Common myeloid progenitor, CD34-positive (primary cell): ENCODE data around the gene TRIM62.

ENCODE experiments used
- CTCF ChIA-PET: fragments of 350-600 bp; sonication (Branson Sonifier 250); formaldehyde crosslinking; loops from one replicate; lab custom pipeline; 2021; ENCODE audit warnings: antibody characterized with exemption; lab: Charles Lee
- POLR2A ChIA-PET: fragments of 350-600 bp; sonication (Branson Sonifier 250); formaldehyde crosslinking; loops from one replicate; lab custom pipeline; 2021; ENCODE audit warnings: antibody characterized with exemption; lab: Charles Lee
- DNase-seq, 3 donors: peaks; one replicate each; pipeline versions ENCODE4 v3.0.0 to v3.0.0-alpha.2; 2013
- H3K27ac ChIP-seq, 2 experiments: 1 replicate in 1 of 2; 2 replicates in 1 of 2; pipeline ENCODE4 v1.7.0; 2013; ENCODE audit warnings: inconsistent platforms in 2 of 2, low read length in 2 of 2, mild to moderate bottlenecking in 2 of 2, low read depth in 1 of 2, moderate library complexity in 1 of 2; ENCODE audit not compliant: severe bottlenecking in 2 of 2, insufficient read depth in 1 of 2, poor library complexity in 1 of 2
- H3K27me3 ChIP-seq, 5 experiments: replicated peaks in 2 of 5; 1 replicate in 3 of 5; 2 replicates in 2 of 5; pipeline versions ENCODE4 v1.6.1 to v1.7.0; 2013; ENCODE audit warnings: low read length in 4 of 5, mild to moderate bottlenecking in 2 of 5, moderate library complexity in 2 of 5, inconsistent platforms in 1 of 5; ENCODE audit not compliant: insufficient read depth in 5 of 5, control insufficient read depth in 4 of 5
- H3K36me3 ChIP-seq, 4 experiments: 1 replicate in 2 of 4; 2 replicates in 2 of 4; pipeline versions ENCODE4 v1.6.1 to v1.7.0; 2013; ENCODE audit warnings: low read length in 3 of 4, control low read depth in 1 of 4, mild to moderate bottlenecking in 1 of 4; ENCODE audit not compliant: control insufficient read depth in 4 of 4, insufficient read depth in 4 of 4
- H3K4me1 ChIP-seq, 4 experiments: 1 replicate in 3 of 4; 2 replicates in 1 of 4; pipeline versions ENCODE4 v1.6.1 to v1.7.1; 2013; ENCODE audit warnings: low read length in 3 of 4, mild to moderate bottlenecking in 3 of 4, control low read depth in 1 of 4, inconsistent platforms in 1 of 4, moderate library complexity in 1 of 4; ENCODE audit not compliant: control insufficient read depth in 4 of 4, insufficient read depth in 4 of 4; ENCODE audit errors: control extremely low read depth in 1 of 4
- H3K4me3 ChIP-seq, 7 experiments: 1 replicate in 4 of 7; 2 replicates in 3 of 7; pipeline versions ENCODE4 v1.5.1 to v1.7.0; 2013; ENCODE audit warnings: mild to moderate bottlenecking in 7 of 7, low read length in 6 of 7, moderate library complexity in 6 of 7, inconsistent platforms in 2 of 7, low read depth in 2 of 7, control low read depth in 1 of 7; ENCODE audit not compliant: insufficient read depth in 4 of 7, control insufficient read depth in 1 of 7; ENCODE audit errors: extremely low read depth in 1 of 7
- H3K9me3 ChIP-seq, 5 experiments: 1 replicate in 4 of 5; 2 replicates in 1 of 5; pipeline versions ENCODE4 v1.6.1 to v1.7.1; 2013; ENCODE audit warnings: low read length in 4 of 5, mild to moderate bottlenecking in 2 of 5, inconsistent platforms in 1 of 5, low read depth in 1 of 5, moderate library complexity in 1 of 5; ENCODE audit not compliant: control insufficient read depth in 4 of 5, insufficient read depth in 2 of 5; ENCODE audit errors: control extremely low read depth in 1 of 5
- WGBS: methylation state at CpG from one replicate; pipeline ENCODE4 v1.1.5; 2013; ENCODE audit not compliant: insufficient coverage; 5-methylcytosine and 5-hydroxymethylcytosine counted together

Gene TRIM62

GRCh38 chr1:33167650-33168447 is 14.0 kb downstream of the TRIM62 start:
- H3K36me3 ChIP-seq = peaks cover 0 to 12% (median 0%) of the 10 kb centered on the region in 4 experiments
- ChIA-PET POLR2A (interaction anchor here (0.6 kb wide), 1 partner anchor 16 kb away, joined by 3 read pairs; no protein-coding TSS in a partner anchor), CTCF (no interaction called here)
- no peak overlapping the region for H3K27ac ChIP-seq
- H3K4me1 ChIP-seq = peaks cover 0 to 11% (median 1%) of the 10 kb centered on the region in 4 experiments
- no peaks in the 10 kb centered on the region for H3K27me3 ChIP-seq
- peaks cover 0 to 2% (median 0%) of the 10 kb centered on the region in 5 experiments for H3K9me3 ChIP-seq
- DNase-seq = no peak
- WGBS = 95% methylated on average over 4 of the region's 4 CpGs
- no peak overlapping the region for H3K4me3 ChIP-seq

GRCh38 chr1:33165809-33166208 is 16.0 kb downstream of the TRIM62 start:
- H3K36me3 ChIP-seq = peaks cover 0 to 12% (median 0%) of the 10 kb centered on the region in 4 experiments
- H3K4me1 ChIP-seq = peaks cover 0 to 11% (median 9%) of the 10 kb centered on the region in 4 experiments
- ChIA-PET CTCF (interaction anchor here (1.4 kb wide), 1 partner anchor 15 kb away, joined by 4 read pairs; no protein-coding TSS in a partner anchor), POLR2A (no interaction called here)
- 95% methylated on average over 4 of the region's 6 CpGs for WGBS
- H3K27me3 ChIP-seq = no peaks in the 10 kb centered on the region
- no peak for DNase-seq
- no peak overlapping the region for H3K4me3 ChIP-seq
- peaks cover 0 to 2% (median 0%) of the 10 kb centered on the region in 5 experiments for H3K9me3 ChIP-seq
- no peak overlapping the region for H3K27ac ChIP-seq

GRCh38 chr1:33165209-33165608 is 16.6 kb downstream of the TRIM62 start:
- peaks cover 0 to 2% (median 0%) of the 10 kb centered on the region in 5 experiments for H3K9me3 ChIP-seq
- H3K36me3 ChIP-seq = peaks cover 0 to 12% (median 0%) of the 10 kb centered on the region in 4 experiments
- CTCF ChIA-PET = interaction anchor here (1.4 kb wide), 1 partner anchor 14 kb away, joined by 4 read pairs; no protein-coding TSS in a partner anchor
- no peak overlapping the region for H3K4me3 ChIP-seq
- DNase-seq = no peak
- H3K4me1 ChIP-seq = peaks cover 0 to 12% (median 9%) of the 10 kb centered on the region in 4 experiments
- 88% methylated on average over 17 of the region's 21 CpGs for WGBS
- H3K27ac ChIP-seq = no peak overlapping the region
- POLR2A ChIA-PET = no interaction called here
- no peaks in the 10 kb centered on the region for H3K27me3 ChIP-seq

- ChIA-PET CTCF (interaction anchor here (0.6 kb wide), 1 partner anchor 288 kb away, joined by 3 read pairs; no protein-coding TSS in a partner anchor), POLR2A (no interaction called here)
- 91% methylated on average over 11 of the region's 14 CpGs for WGBS
Observed at GRCh38 chr1:33163621-33164519, 18.0 kb downstream of the TRIM62 start.

GRCh38 chr1:33162141-33162540 is 19.7 kb downstream of the TRIM62 start:
- peaks cover 0 to 18% (median 4%) of the 10 kb centered on the region in 4 experiments for H3K36me3 ChIP-seq
- no peak for DNase-seq
- no peaks in the 10 kb centered on the region for H3K27me3 ChIP-seq
- POLR2A ChIA-PET = no interaction called here
- peaks cover 0 to 2% (median 0%) of the 10 kb centered on the region in 5 experiments for H3K9me3 ChIP-seq
- WGBS = 90% methylated on average over 2 of the region's 2 CpGs
- H3K4me1 ChIP-seq = peaks cover 0 to 12% (median 9%) of the 10 kb centered on the region in 4 experiments
- no peak overlapping the region for H3K4me3 ChIP-seq
- no peak overlapping the region for H3K27ac ChIP-seq
- CTCF ChIA-PET = no interaction called here

More at GRCh38 chr1:33163621-33164519, 18.0 kb downstream of the TRIM62 start:
- Histone ChIP-seq H3K9me3 (peaks cover 0 to 2% (median 0%) of the 10 kb centered on the region in 5 experiments), H3K4me1 (peaks cover 0 to 12% (median 9%) of the 10 kb centered on the region in 4 experiments), H3K27ac (no peak overlapping the region), H3K27me3 (no peaks in the 10 kb centered on the region), H3K4me3 (no peak overlapping the region), H3K36me3 (peaks cover 0 to 16% (median 0%) of the 10 kb centered on the region in 4 experiments)
- no peak for DNase-seq

GRCh38 chr1:33161061-33161681 is 20.7 kb downstream of the TRIM62 start:
- Histone ChIP-seq H3K36me3 (peaks cover 0 to 13% (median 4%) of the 10 kb centered on the region in 4 experiments), H3K27me3 (no peaks in the 10 kb centered on the region), H3K4me3 (peak overlapping the region in 1 of 7 experiments; percentile 8), H3K4me1 (peaks cover 0 to 13% (median 10%) of the 10 kb centered on the region in 4 experiments), H3K27ac (no peak overlapping the region), H3K9me3 (peaks cover 0 to 2% (median 0%) of the 10 kb centered on the region in 5 experiments)
- WGBS = 23% methylated on average over 22 of the region's 25 CpGs
- peak; percentile 43 to 74 (median 73) for DNase-seq
- ChIA-PET CTCF (no interaction called here), POLR2A (no interaction called here)
